Smooth muscle cell of trachea (primary cell): Measurements from ENCODE around the gene DACH2. TPM values are rescaled to one million over a fixed set of nuclear protein-coding genes. Genes with fewer than 3 reads are reported as not detected.

Experiments
- total RNA-seq: library from RNA; depleted of rRNA; stranded (reverse); fragments of >200 nt; gene quantifications from 2 replicates; pipeline ENCODE4 v1.2.1, GENCODE V29; 2014

The DACH2 gene
- total RNA-seq: not detected in 2 replicates

GRCh38 chrX:86148024-86148511 lies at the start of gene DACH2:
DACH2 (plus strand) TSS chrX:86148451.

Other genes with a start within 250 kb of the DACH2 start
- 22.7 and 31.1 TPM in 2 replicates for gene CHM, start 100.9 kb upstream of the DACH2 start, total RNA-seq